NOMO-1 (cell line): Measurements from ENCODE around the gene GALNT9.

ENCODE experiments used
- DNase-seq, 2 experiments: peaks; one replicate each; lab custom pipeline; 2025; ENCODE audit not compliant: unreplicated experiment in 2 of 2; lab: John Stamatoyannopoulos, UW

Gene GALNT9

GRCh38 chr12:132344601-132345000 lies 15.2 kb upstream of the GALNT9 start:
- no peak for DNase-seq

- no peak for DNase-seq
Measured at GRCh38 chr12:132344181-132344580, 14.8 kb upstream of the GALNT9 start.

GRCh38 chr12:132343294-132344004 lies 14.1 kb upstream of the GALNT9 start:
- peak; percentile 10 to 19 for DNase-seq

GRCh38 chr12:132342251-132343227 lies 13.2 kb upstream of the GALNT9 start:
- DNase-seq = peak; percentile 71 to 75

GRCh38 chr12:132341318-132342050 lies 12.1 kb upstream of the GALNT9 start:
- no peak for DNase-seq

- DNase-seq = no peak
Measured at GRCh38 chr12:132340266-132341035, 11.1 kb upstream of the GALNT9 start.

- no peak for DNase-seq
Measured at GRCh38 chr12:132339856-132340255, 10.5 kb upstream of the GALNT9 start.

GRCh38 chr12:132338781-132339180 lies 9.4 kb upstream of the GALNT9 start:
- DNase-seq = no peak

GRCh38 chr12:132338311-132338710 lies 8.9 kb upstream of the GALNT9 start:
- no peak for DNase-seq

GRCh38 chr12:132337557-132337956 lies 8.2 kb upstream of the GALNT9 start:
- no peak for DNase-seq

- DNase-seq = no peak
Measured at GRCh38 chr12:132336451-132337413, 7.3 kb upstream of the GALNT9 start.

GRCh38 chr12:132335179-132335756 lies 5.9 kb upstream of the GALNT9 start:
- DNase-seq = no peak

- no peak for DNase-seq
Measured at GRCh38 chr12:132333766-132334165, 4.4 kb upstream of the GALNT9 start.

- DNase-seq = no peak
Measured at GRCh38 chr12:132333273-132333672, 3.9 kb upstream of the GALNT9 start.

- DNase-seq = no peak
Measured at GRCh38 chr12:132330549-132330881, 1.1 kb upstream of the GALNT9 start.

GRCh38 chr12:132329720-132330548 lies 545 bp upstream of the GALNT9 start:
- no peak for DNase-seq

GRCh38 chr12:132328282-132329029 lies 933 bp downstream of the GALNT9 start:
- no peak for DNase-seq
